Naive thymus-derived CD8-positive, alpha-beta T cell (primary cell): ENCODE results near the gene ZFP14. TPM values are rescaled to one million over a fixed set of nuclear protein-coding genes. Genes with fewer than 3 reads are reported as not detected.
"Not testable (repeated sequence)": the region's sequence is repeated elsewhere in the genome, so short reads cannot be mapped to it uniquely, and the experiment has no call there.

Source experiments
- ATAC-seq, 2 donors: fragments of 150-1000 bp; cut with Tn5 transposase in 1 of 2; sonication (Bioruptor Pico), chemical (Tn5 transposase) in 1 of 2; 1 replicate in 1 of 2; 2 replicates in 1 of 2; pipeline ENCODE4 v1.10.0; 2021; ENCODE audit warnings: mild to moderate bottlenecking in 2 of 2, moderate library complexity in 2 of 2
- POLR2A ChIA-PET: fragments of 350-600 bp; sonication (Branson Sonifier 250); formaldehyde crosslinking; loops from one replicate; lab custom pipeline; 2021; ENCODE audit warnings: antibody characterized with exemption; lab: Charles Lee
- DNase-seq, 10 donors: peaks; one replicate each; pipeline versions ENCODE4 v3.0.0 to v3.0.0-alpha.2; 2020 to 2022
- H3K27ac Mint-ChIP-seq, 10 donors: one replicate each; pipeline ENCODE4 v1.8.0; 2020 to 2022; ENCODE audit warnings: mild to moderate bottlenecking in 10 of 10, mixed read lengths in 10 of 10, moderate library complexity in 4 of 10, inconsistent platforms in 1 of 10
- H3K27me3 Mint-ChIP-seq, 5 donors: one replicate each; pipeline ENCODE4 v1.8.0; 2021 to 2022; ENCODE audit warnings: mixed read lengths in 5 of 5
- H3K36me3 Mint-ChIP-seq, 3 donors: one replicate each; pipeline ENCODE4 v1.8.0; 2020 to 2022; ENCODE audit warnings: mixed read lengths in 3 of 3, mild to moderate bottlenecking in 2 of 3, inconsistent platforms in 1 of 3
- H3K4me1 Mint-ChIP-seq, 4 donors: one replicate each; pipeline ENCODE4 v1.8.0; 2021 to 2022; ENCODE audit warnings: mixed read lengths in 4 of 4
- H3K4me3 Mint-ChIP-seq, 10 donors: one replicate each; pipeline ENCODE4 v1.8.0; 2020 to 2022; ENCODE audit warnings: mild to moderate bottlenecking in 10 of 10, mixed read lengths in 10 of 10, moderate library complexity in 6 of 10, inconsistent platforms in 1 of 10
- H3K9me3 Mint-ChIP-seq, 9 donors: one replicate each; pipeline ENCODE4 v1.8.0; 2020 to 2022; ENCODE audit warnings: mixed read lengths in 9 of 9, mild to moderate bottlenecking in 3 of 9, inconsistent platforms in 1 of 9, moderate library complexity in 1 of 9
- polyA plus RNA-seq, 3 donors: library from polyadenylated mRNA; unstranded; fragments of 300-500 nt; fragmentation: Illumina TruSeq; gene quantifications; one replicate each; pipeline ENCODE4 v1.2.3, GENCODE V29; 2021
- total RNA-seq, 8 experiments: library from RNA in 2 of 8; stranded (reverse) in 2 of 8; gene quantifications; one replicate each; pipeline ENCODE4 v1.2.3 and lab custom pipeline; 2021 to 2026

ZFP14 gene
- total and polyA plus RNA-seq, 5 experiments from 2014 or later: 3.4 to 22.1 (median 5.5) TPM

DNA sequence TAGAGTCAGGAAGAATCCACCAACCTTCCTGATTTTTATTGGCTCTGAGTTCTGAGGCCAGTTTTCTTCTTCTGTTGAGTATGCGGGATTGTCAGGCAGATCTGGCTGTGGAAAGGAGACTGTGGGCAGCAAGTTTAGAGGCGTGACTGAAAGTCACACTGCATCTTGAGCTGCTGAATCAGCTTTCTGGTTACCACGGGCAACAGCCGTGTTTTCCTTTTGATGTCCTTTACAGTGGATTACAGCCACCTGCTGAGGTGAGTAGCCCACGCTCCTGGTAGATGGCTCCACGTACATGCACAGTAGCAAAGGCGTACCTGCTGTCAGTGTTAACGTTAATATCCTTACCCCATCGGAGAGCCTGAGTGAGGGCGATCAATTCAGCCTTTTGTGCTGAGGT lies 52.4 kb downstream of the ZFP14 start:
- Mint-ChIP-seq H3K4me1 (peaks cover 0 to 14% (median 3%) of the 10 kb centered on the region in 4 donors), H3K36me3 (peaks cover 21 to 68% (median 61%) of the 10 kb centered on the region in 3 donors), H3K27ac (peak overlapping the region in 1 of 10 donors; percentile 47), H3K9me3 (peaks cover 8 to 96% (median 68%) of the 10 kb centered on the region in 9 donors)
- ATAC-seq, H3K27me3 Mint-ChIP-seq, H3K4me3 Mint-ChIP-seq, DNase-seq, POLR2A ChIA-PET: not testable (repeated sequence)

DNA sequence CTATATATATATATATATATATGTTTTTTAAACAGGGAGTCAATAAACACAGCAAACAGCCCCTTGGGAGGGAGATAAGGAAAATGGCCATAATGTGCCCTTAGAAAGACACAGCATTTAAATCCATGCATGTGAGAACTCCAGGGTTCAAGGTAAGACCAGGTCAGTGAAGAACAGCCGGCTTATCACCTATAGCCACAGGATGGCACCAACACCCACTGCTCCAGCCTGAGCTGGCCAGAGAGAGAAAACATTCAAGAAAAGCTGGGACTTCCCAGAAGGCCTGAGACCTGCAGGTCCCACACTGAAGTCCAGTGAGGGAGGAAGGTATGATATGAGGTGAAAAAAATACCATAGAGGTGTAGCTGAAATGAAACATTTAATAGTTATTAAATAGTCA lies 63.8 kb downstream of the ZFP14 start:
- Mint-ChIP-seq H3K36me3 (peaks cover 4 to 11% (median 4%) of the 10 kb centered on the region in 3 donors), H3K9me3 (peaks cover 0 to 30% (median 17%) of the 10 kb centered on the region in 9 donors)
- H3K27ac Mint-ChIP-seq, POLR2A ChIA-PET, H3K27me3 Mint-ChIP-seq, H3K4me1 Mint-ChIP-seq, ATAC-seq, H3K4me3 Mint-ChIP-seq, DNase-seq: not testable (repeated sequence)

DNA sequence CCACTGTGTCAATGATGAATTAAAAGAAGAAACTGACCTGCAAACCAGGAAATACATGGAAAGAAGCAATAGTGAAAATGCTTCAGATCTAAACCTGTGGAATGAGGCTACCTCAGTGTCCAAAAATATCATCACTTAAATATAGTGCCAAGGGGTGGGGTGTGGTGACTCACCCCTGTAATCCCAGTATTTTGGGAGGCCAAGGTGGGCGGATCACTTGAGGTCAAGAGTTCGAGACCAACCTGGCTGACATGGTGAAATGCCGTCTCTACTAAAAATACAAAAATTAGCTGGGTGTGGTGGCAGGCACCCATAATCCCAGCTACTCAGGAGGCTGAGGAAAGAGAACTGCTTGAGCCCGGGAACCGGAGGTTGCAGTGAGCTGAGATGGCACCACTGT lies 64.9 kb downstream of the ZFP14 start:
- ATAC-seq, H3K36me3 Mint-ChIP-seq, POLR2A ChIA-PET, H3K27ac Mint-ChIP-seq, H3K4me3 Mint-ChIP-seq, DNase-seq, H3K27me3 Mint-ChIP-seq, H3K4me1 Mint-ChIP-seq: not testable (repeated sequence)
- H3K9me3 Mint-ChIP-seq: peaks cover 0 to 25% (median 17%) of the 10 kb centered on the region in 9 donors

DNA sequence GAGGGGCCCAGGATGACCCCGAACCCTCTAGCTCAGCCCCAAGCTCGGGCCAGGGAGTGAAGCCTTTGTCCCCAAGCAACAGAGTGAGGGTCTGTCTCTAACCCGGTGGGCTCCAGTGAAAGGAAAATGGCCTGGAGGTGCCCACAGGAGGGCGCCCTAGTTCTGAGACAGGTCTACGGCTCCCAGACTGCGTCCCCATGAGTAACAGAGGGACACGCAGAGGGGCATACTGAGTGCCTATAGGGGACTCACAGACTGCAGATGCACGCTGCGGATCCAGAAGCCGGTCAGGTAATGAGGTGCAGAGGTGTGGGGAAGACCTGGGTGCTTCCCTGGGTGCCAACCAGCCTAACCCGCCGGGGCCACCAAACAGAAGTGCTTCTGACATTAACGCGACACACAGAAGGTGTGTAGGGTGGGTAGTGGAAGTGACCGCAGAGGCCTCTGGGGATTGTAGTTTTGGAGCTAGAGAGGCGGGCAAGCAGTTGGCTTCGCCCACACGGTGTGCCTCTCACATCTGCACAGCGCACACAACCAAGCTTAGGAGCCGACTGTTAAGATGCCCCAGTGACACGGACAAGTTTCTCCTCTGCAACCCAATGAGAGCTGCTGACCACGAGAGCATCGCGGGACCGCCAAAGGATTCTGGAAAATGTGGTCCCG lies 67.8 kb downstream of the ZFP14 start:
- POLR2A ChIA-PET, H3K4me3 Mint-ChIP-seq, H3K36me3 Mint-ChIP-seq, H3K4me1 Mint-ChIP-seq, DNase-seq, H3K27me3 Mint-ChIP-seq, ATAC-seq, H3K27ac Mint-ChIP-seq: not testable (repeated sequence)
- peaks cover 0 to 18% (median 10%) of the 10 kb centered on the region in 9 donors for H3K9me3 Mint-ChIP-seq

DNA sequence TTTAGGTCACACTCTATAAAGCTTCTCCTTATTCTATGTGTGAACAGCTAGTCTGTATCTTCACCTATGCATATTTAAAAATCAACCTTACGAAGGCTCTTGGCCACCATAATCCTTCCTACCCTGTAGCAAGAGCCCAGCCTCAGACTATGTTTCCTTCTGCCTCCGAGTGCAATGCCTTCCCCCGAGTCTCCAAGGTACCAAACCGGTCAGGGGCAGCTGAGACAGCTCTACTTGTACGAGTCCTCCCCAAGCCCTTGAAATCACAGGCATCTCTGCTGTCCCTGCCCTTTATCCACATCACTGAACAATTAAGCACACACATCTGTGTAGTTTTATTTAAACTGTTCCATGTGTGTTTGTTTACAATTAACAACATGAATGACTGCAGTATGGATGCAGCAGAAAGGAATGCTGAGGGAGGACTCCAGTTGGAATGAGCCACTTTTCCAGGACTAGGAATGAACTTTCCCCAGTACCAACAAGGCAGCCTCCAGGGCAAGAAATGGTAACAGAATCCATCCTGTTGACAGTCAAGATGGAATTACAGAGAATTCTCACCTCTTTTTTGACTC lies 68.5 kb downstream of the ZFP14 start:
- H3K4me3 Mint-ChIP-seq, POLR2A ChIA-PET, DNase-seq, H3K36me3 Mint-ChIP-seq, H3K27me3 Mint-ChIP-seq, H3K4me1 Mint-ChIP-seq, ATAC-seq: not testable (repeated sequence)
- Mint-ChIP-seq H3K9me3 (peaks cover 0 to 13% (median 6%) of the 10 kb centered on the region in 9 donors), H3K27ac (peak overlapping the region in 1 of 10 donors; percentile 19)

DNA sequence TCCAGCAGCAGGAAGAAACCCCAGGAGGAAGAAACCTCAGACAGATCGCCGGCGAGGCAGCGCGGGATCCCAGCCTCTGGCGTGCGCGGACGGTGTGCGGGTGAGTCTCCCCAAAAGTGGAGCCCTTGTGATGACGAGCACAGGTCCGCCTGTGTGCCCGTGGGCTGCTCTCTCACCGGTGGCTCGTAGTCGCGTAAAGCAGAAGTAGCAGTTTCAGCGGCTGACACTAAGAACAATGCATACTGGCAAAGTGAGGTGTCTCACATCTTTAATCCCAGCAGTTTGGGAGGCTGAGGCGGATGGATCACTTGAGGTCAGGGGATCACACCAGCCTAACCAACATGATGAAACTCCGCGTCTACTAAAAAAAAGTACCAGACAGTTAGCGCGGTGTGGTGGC lies 69.2 kb downstream of the ZFP14 start:
- H3K4me1 Mint-ChIP-seq, H3K27me3 Mint-ChIP-seq, H3K36me3 Mint-ChIP-seq, ATAC-seq, POLR2A ChIA-PET: not testable (repeated sequence)
- Mint-ChIP-seq H3K4me3 (peak overlapping the region in 5 of 10 donors; percentile 19 to 70 (median 58)), H3K9me3 (peaks cover 0 to 14% (median 5%) of the 10 kb centered on the region in 9 donors), H3K27ac (peak overlapping the region in 2 of 10 donors; percentile 62 to 64)
- peak in 1 of 10 donors; percentile 54 for DNase-seq

DNA sequence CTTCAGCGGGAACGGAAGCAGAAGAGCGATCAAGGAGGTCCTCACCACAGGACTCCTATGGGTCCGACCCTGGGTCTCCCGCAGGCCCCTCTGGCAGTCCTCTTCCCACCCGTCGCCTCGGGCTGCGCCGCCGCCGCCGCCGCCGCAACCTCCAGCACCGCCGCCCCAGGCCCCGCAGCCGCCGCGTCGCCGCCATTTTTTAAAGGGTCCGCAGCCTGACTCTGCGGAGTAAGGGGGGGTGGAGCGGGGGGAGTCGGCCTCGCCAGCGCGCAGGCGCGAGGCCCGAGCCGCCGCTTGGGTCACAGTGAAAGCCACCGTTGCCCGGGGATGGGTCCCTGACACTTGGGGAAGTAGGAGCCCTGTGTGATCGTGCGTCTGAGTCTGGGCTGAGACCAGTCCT lies 69.7 kb downstream of the ZFP14 start:
- H3K36me3 Mint-ChIP-seq, POLR2A ChIA-PET, H3K4me1 Mint-ChIP-seq, ATAC-seq, H3K27me3 Mint-ChIP-seq: not testable (repeated sequence)
- H3K9me3 Mint-ChIP-seq: peaks cover 0 to 12% (median under 1%) of the 10 kb centered on the region in 9 donors
- H3K27ac Mint-ChIP-seq: peak overlapping the region in 1 of 10 donors; percentile 64
- peak in 2 of 10 donors; percentile 10 to 18 for DNase-seq
- peak overlapping the region in 5 of 10 donors; percentile 19 to 70 (median 58) for H3K4me3 Mint-ChIP-seq

DNA sequence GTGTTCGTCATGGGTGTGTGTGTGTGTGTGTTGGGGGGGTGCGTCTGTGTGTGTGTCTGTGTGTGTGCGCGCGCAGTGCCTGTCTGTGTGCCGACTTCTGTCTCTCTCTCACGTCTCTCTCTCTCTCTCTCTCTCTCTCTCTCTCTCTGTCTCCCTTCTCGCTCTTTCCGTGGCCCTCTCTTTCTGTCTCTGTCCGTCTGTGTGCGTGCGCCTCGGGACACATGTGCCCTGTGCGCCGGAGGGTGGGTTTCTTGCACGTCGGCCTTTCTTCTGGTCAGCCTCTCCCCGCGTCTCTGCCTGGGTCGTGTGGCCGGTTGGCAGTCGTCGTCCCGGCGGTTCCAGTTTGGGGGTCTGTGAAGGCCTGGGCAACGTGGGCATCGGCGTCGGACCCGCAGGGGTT lies 86.7 kb downstream of the ZFP14 start:
- H3K36me3 Mint-ChIP-seq, H3K4me3 Mint-ChIP-seq, H3K9me3 Mint-ChIP-seq, POLR2A ChIA-PET, ATAC-seq, H3K27ac Mint-ChIP-seq, H3K27me3 Mint-ChIP-seq, H3K4me1 Mint-ChIP-seq, DNase-seq: not testable (repeated sequence)

Other genes starting within 250 kb of the ZFP14 start
- 100 to 1,000 TPM; 228 to 239 TPM for gene CAPNS1, start 239.1 kb downstream of the ZFP14 start, total RNA-seq
- 100 to 1,000 TPM in 1 of 3 donors, 10 to 100 TPM in 2; 93.4 to 137 (median 100.0) TPM for gene CAPNS1, start 239.1 kb downstream of the ZFP14 start, polyA plus RNA-seq
- gene COX7A1, start 226.8 kb downstream of the ZFP14 start, total RNA-seq: not detected
- gene COX7A1, start 226.8 kb downstream of the ZFP14 start, polyA plus RNA-seq: not detected
- 1 to 10 TPM; 7.2 to 9.4 TPM for gene ZNF565, start 164.5 kb downstream of the ZFP14 start, total RNA-seq
- 1 to 10 TPM; 1.7 to 4.8 (median 2.5) TPM for gene ZNF565, start 164.5 kb downstream of the ZFP14 start, polyA plus RNA-seq
- gene ZNF146, start 164.1 kb downstream of the ZFP14 start, total RNA-seq: 10 to 100 TPM; 71.8 to 86.0 TPM
- gene ZNF146, start 164.1 kb downstream of the ZFP14 start, polyA plus RNA-seq: 10 to 100 TPM; 51.4 to 88.6 (median 67.9) TPM
- gene ZFP82, start 39.4 kb upstream of the ZFP14 start, total RNA-seq: 10 to 100 TPM; 10.1 to 12.4 TPM
- gene ZFP82, start 39.4 kb upstream of the ZFP14 start, polyA plus RNA-seq: 10 to 100 TPM in 1 of 3 donors, 1 to 10 TPM in 2; 2.8 to 13.5 (median 5.3) TPM
- gene ZNF566, start 110.4 kb upstream of the ZFP14 start, total RNA-seq: 10 to 100 TPM; 22.7 to 24.2 TPM
- 10 to 100 TPM in 2 of 3 donors, 1 to 10 TPM in 1; 9.0 to 23.8 (median 13.2) TPM for gene ZNF566, start 110.4 kb upstream of the ZFP14 start, polyA plus RNA-seq
- 10 to 100 TPM; 19.1 to 20.5 TPM for gene ZNF260, start 149.1 kb upstream of the ZFP14 start, total RNA-seq
- 1 to 10 TPM; 5.5 to 9.8 (median 8.2) TPM for gene ZNF260, start 149.1 kb upstream of the ZFP14 start, polyA plus RNA-seq
- gene ZNF529, start 194.1 kb upstream of the ZFP14 start, total RNA-seq: 10 to 100 TPM; 36.1 to 40.8 TPM
- 10 to 100 TPM in 1 of 3 donors, 1 to 10 TPM in 2; 8.0 to 10.6 (median 9.9) TPM for gene ZNF529, start 194.1 kb upstream of the ZFP14 start, polyA plus RNA-seq
- gene ZNF382, start 226.1 kb upstream of the ZFP14 start, total RNA-seq: 10 to 100 TPM; 22.6 to 25.2 TPM
- gene ZNF382, start 226.1 kb upstream of the ZFP14 start, polyA plus RNA-seq: 1 to 10 TPM; 3.3 to 7.9 (median 7.1) TPM